H9 (cell line): ENCODE measurements around the gene ZMIZ1. TPM values are rescaled to one million over a fixed set of nuclear protein-coding genes. Genes with fewer than 3 reads are reported as not detected.

Experiments
- DNase-seq: peaks from one replicate; pipeline ENCODE4 v3.0.0-alpha.2; 2017
- H2AFZ ChIP-seq: one replicate; pipeline ENCODE4 v1.6.1; 2013; ENCODE audit warnings: mild to moderate bottlenecking, low read length, control low read depth, moderate library complexity
- H2AK5ac ChIP-seq: 2 replicates; pipeline ENCODE4 v1.6.1; 2013; ENCODE audit warnings: low read length, control low read depth, mixed read lengths; ENCODE audit not compliant: insufficient read length
- H2BK120ac ChIP-seq: one replicate; pipeline ENCODE4 v1.6.1; 2013; ENCODE audit warnings: low read depth, mild to moderate bottlenecking, low read length, control low read depth, inconsistent platforms; ENCODE audit not compliant: poor library complexity, severe bottlenecking
- H2BK12ac ChIP-seq: 2 replicates; pipeline ENCODE4 v1.6.1; 2013; ENCODE audit warnings: low read length, control low read depth, mixed read lengths, low read depth; ENCODE audit not compliant: insufficient read length
- H2BK15ac ChIP-seq: 2 replicates; pipeline ENCODE4 v1.6.1; 2013; ENCODE audit warnings: low read depth, low read length, control low read depth
- H2BK20ac ChIP-seq: one replicate; pipeline ENCODE4 v1.6.1; 2013; ENCODE audit warnings: low read depth, mild to moderate bottlenecking, low read length, control low read depth, inconsistent platforms; ENCODE audit not compliant: poor library complexity, severe bottlenecking
- H2BK5ac ChIP-seq: 2 replicates; pipeline ENCODE4 v1.6.1; 2013; ENCODE audit warnings: low read length, control low read depth, mixed read lengths; ENCODE audit not compliant: insufficient read length
- H3K14ac ChIP-seq: 2 replicates; pipeline ENCODE4 v1.6.1; 2013; ENCODE audit warnings: low read length, control low read depth; ENCODE audit not compliant: insufficient read depth
- H3K18ac ChIP-seq: 2 replicates; pipeline ENCODE4 v1.6.1; 2013; ENCODE audit warnings: low read depth, mild to moderate bottlenecking, mixed read lengths, low read length, control low read depth; ENCODE audit not compliant: insufficient read length
- H3K23ac ChIP-seq: 2 replicates; pipeline ENCODE4 v1.6.1; 2013; ENCODE audit warnings: low read length, control low read depth, mixed read lengths, low read depth; ENCODE audit not compliant: insufficient read length
- H3K23me2 ChIP-seq: 2 replicates; pipeline ENCODE4 v1.6.1; 2013; ENCODE audit warnings: low read depth, mild to moderate bottlenecking, mixed read lengths, low read length, control low read depth; ENCODE audit not compliant: insufficient read length, poor library complexity, severe bottlenecking
- H3K27ac ChIP-seq: 2 replicates; pipeline ENCODE4 v1.5.1; 2013; ENCODE audit warnings: low read length, control low read depth, mixed read lengths, low read depth; ENCODE audit not compliant: insufficient read length
- H3K27me3 ChIP-seq: 2 replicates; pipeline ENCODE4 v1.6.1; 2013; ENCODE audit warnings: low read length, control low read depth, inconsistent platforms; ENCODE audit not compliant: insufficient read depth
- H3K4ac ChIP-seq: 2 replicates; pipeline ENCODE4 v1.6.1; 2013; ENCODE audit warnings: low read depth, mild to moderate bottlenecking, control low read depth, inconsistent platforms, low read length, moderate library complexity
- H3K4me1 ChIP-seq: 2 replicates; pipeline ENCODE4 v1.6.1; 2013; ENCODE audit warnings: low read length, control low read depth, inconsistent platforms; ENCODE audit not compliant: insufficient read depth
- H3K4me2 ChIP-seq: 2 replicates; pipeline ENCODE4 v1.6.1; 2013; ENCODE audit warnings: low read length, control low read depth, mixed read lengths; ENCODE audit not compliant: insufficient read length, insufficient read depth
- H3K56ac ChIP-seq: 2 replicates; pipeline ENCODE4 v1.6.1; 2013; ENCODE audit warnings: low read depth, mild to moderate bottlenecking, mixed read lengths, low read length, control low read depth; ENCODE audit not compliant: insufficient read length
- H3K79me1 ChIP-seq: 2 replicates; pipeline ENCODE4 v1.6.1; 2013; ENCODE audit warnings: low read depth, mild to moderate bottlenecking, moderate library complexity, low read length, control low read depth, inconsistent platforms; ENCODE audit not compliant: insufficient read depth, poor library complexity, severe bottlenecking
- H3K79me2 ChIP-seq: 2 replicates; pipeline ENCODE4 v1.6.1; 2013; ENCODE audit warnings: low read length, control low read depth, inconsistent platforms; ENCODE audit not compliant: insufficient read depth
- H3K9ac ChIP-seq: 2 replicates; pipeline ENCODE4 v1.6.1; 2013; ENCODE audit warnings: low read length, control low read depth, mixed read lengths; ENCODE audit not compliant: insufficient read length; ENCODE audit errors: extremely low read depth
- H3K9me3 ChIP-seq: one replicate; pipeline ENCODE4 v1.6.1; 2013; ENCODE audit warnings: low read depth, low read length, inconsistent platforms; ENCODE audit not compliant: control insufficient read depth
- H3T11ph ChIP-seq: one replicate; pipeline ENCODE4 v1.6.1; 2013; ENCODE audit warnings: mild to moderate bottlenecking, low read length, control low read depth, inconsistent platforms
- H4K20me1 ChIP-seq: one replicate; pipeline ENCODE4 v1.6.1; 2013; ENCODE audit not compliant: control insufficient read depth, insufficient read length, insufficient read depth
- H4K5ac ChIP-seq: 2 replicates; pipeline ENCODE4 v1.6.1; 2013; ENCODE audit warnings: low read depth, mild to moderate bottlenecking, mixed read lengths, low read length, control low read depth; ENCODE audit not compliant: insufficient read length
- H4K8ac ChIP-seq: replicated peaks from 2 replicates; pipeline ENCODE4 v1.6.1; 2013; ENCODE audit warnings: low read length, control low read depth, mixed read lengths, low read depth; ENCODE audit not compliant: insufficient read length
- H4K91ac ChIP-seq: 2 replicates; pipeline ENCODE4 v1.6.1; 2013; ENCODE audit warnings: low read depth, mild to moderate bottlenecking, moderate library complexity, mixed read lengths, low read length, control low read depth; ENCODE audit not compliant: insufficient read length
- H3K27ac Mint-ChIP-seq, 3 experiments: 2 replicates in 2 of 3; 3 replicates in 1 of 3; pipeline ENCODE4 v1.8.0; 2020 to 2021; ENCODE audit warnings: mixed read lengths in 3 of 3, mild to moderate bottlenecking in 1 of 3, moderate library complexity in 1 of 3
- H3K27me3 Mint-ChIP-seq: 2 replicates; pipeline ENCODE4 v1.8.0; 2021; ENCODE audit warnings: low read depth, mild to moderate bottlenecking, moderate library complexity, mixed read lengths
- H3K36me3 Mint-ChIP-seq, 3 experiments: 2 replicates in 2 of 3; 3 replicates in 1 of 3; pipeline ENCODE4 v1.8.0; 2020 to 2021; ENCODE audit warnings: low read depth in 3 of 3, mixed read lengths in 3 of 3; ENCODE audit not compliant: insufficient read depth in 1 of 3
- H3K4me1 Mint-ChIP-seq, 2 experiments: 2 replicates each; pipeline ENCODE4 v1.8.0; 2020; ENCODE audit warnings: mixed read lengths in 2 of 2
- H3K4me3 Mint-ChIP-seq, 2 experiments: 2 replicates in 1 of 2; 3 replicates in 1 of 2; pipeline ENCODE4 v1.8.0; 2020 to 2021; ENCODE audit warnings: mild to moderate bottlenecking in 2 of 2, mixed read lengths in 2 of 2, moderate library complexity in 1 of 2
- H3K9me3 Mint-ChIP-seq, 2 experiments: 2 replicates in 1 of 2; 3 replicates in 1 of 2; pipeline ENCODE4 v1.8.0; 2020; ENCODE audit warnings: mild to moderate bottlenecking in 2 of 2, mixed read lengths in 2 of 2, moderate library complexity in 1 of 2
- CTCF ChIP-seq: fragments of 200-600 bp; sonication (generic); conservative IDR thresholded peaks from 3 replicates; pipeline ENCODE4 v1.8.0; 2021; ENCODE audit warnings: antibody characterized with exemption, mild to moderate bottlenecking
- WGBS: extraction: QIAGEN DNeasy Blood & Tissue Kit; methylation state at CpG from one replicate; pipeline ENCODE4 v1.1.7; 2013; ENCODE audit warnings: missing lambda C conversion rate, low lambda C conversion rate, mixed read lengths; ENCODE audit not compliant: insufficient read length; ENCODE audit errors: extremely low coverage; 5-methylcytosine and 5-hydroxymethylcytosine counted together
- total RNA-seq: library from RNA; stranded (reverse); gene quantifications from 2 replicates; pipeline ENCODE4 v1.2.1, GENCODE V29; 2021

ZMIZ1 gene
- total RNA-seq, 1 experiment from 2014 or later = 36.9 TPM

DNA sequence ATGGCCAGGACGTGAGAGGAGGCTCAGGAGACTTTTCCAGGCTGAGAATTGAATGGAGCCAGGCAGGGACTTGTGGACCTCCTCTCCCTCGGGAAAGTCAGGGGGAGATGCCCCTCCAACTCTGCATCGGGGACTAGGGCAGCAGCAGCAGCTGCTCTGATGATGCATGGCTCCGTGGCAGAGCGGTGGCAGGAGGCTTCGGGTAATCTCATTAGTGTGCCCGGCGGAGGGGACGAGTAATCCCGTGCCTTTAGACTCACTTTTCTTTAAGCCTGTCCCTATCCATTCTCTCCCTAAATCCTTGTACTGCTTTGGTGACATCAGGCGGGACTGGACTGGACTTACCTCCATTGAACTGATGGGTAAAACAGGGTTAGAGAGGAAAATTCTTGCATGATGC is 75.1 kb downstream of the ZMIZ1 start:
- H3K27ac ChIP-seq = no peak overlapping the region
- peaks cover 11% of the 10 kb centered on the region; the same call in 1 of the 2 replicates for H3K4me1 ChIP-seq
- H4K8ac ChIP-seq = no peak overlapping the region
- H3K14ac ChIP-seq = no peak overlapping the region
- no peak overlapping the region for H2AK5ac ChIP-seq
- no peaks in the 10 kb centered on the region for H3K79me1 ChIP-seq
- Mint-ChIP-seq H3K9me3 (no peaks in the 10 kb centered on the region), H3K4me1 (peaks cover 43 to 56% of the 10 kb centered on the region in 2 experiments), H3K4me3 (no peak overlapping the region), H3K27me3 (no peaks in the 10 kb centered on the region), H3K36me3 (peaks cover 5 to 23% (median 17%) of the 10 kb centered on the region in 3 experiments; a peak in 6 of 7 replicates), H3K27ac (0 out of 7 replicates have a peak overlapping the region, but pooled peaks of 1 of the 3 experiments have one; percentile 53)
- H2BK120ac ChIP-seq = no peak overlapping the region
- no peak overlapping the region for H2AFZ ChIP-seq
- H3K23ac ChIP-seq = no peak overlapping the region
- H3K9ac ChIP-seq = no peak overlapping the region
- DNase-seq = no peak
- no CpG with 5 or more reads among the region's 11 CpGs for WGBS
- no peaks in the 10 kb centered on the region for H4K20me1 ChIP-seq
- no peak overlapping the region for H4K5ac ChIP-seq
- H3K79me2 ChIP-seq = no peaks in the 10 kb centered on the region
- H3K18ac ChIP-seq = no peak overlapping the region
- H3K9me3 ChIP-seq = no peaks in the 10 kb centered on the region
- H3K23me2 ChIP-seq = no peaks in the 10 kb centered on the region
- no peak overlapping the region for H3K4ac ChIP-seq
- no peak overlapping the region for H2BK15ac ChIP-seq
- H3K4me2 ChIP-seq = no peak overlapping the region
- no peaks in the 10 kb centered on the region for H3K27me3 ChIP-seq
- no peak overlapping the region for H3K56ac ChIP-seq
- H2BK5ac ChIP-seq = no peak overlapping the region
- no peak overlapping the region for H2BK20ac ChIP-seq
- no peak for TF ChIP-seq CTCF
- no peak overlapping the region for H3T11ph ChIP-seq
- H2BK12ac ChIP-seq = no peak overlapping the region
- H4K91ac ChIP-seq = no peak overlapping the region
